NCI-H1048 (cell line): ENCODE measurements around the gene SPATA18.
"Not testable (repeated sequence)": the region's sequence is repeated elsewhere in the genome, so short reads cannot be mapped to it uniquely, and the experiment has no call there.

Experiments
- DNase-seq: peaks from one replicate; lab custom pipeline; 2025; lab: John Stamatoyannopoulos, UW

Gene SPATA18

GRCh38 chr4:52052475-52052780, 1.3 kb downstream of the SPATA18 start:
- no peak for DNase-seq

GRCh38 chr4:52054254-52054653, 3.1 kb downstream of the SPATA18 start:
- no peak for DNase-seq

- DNase-seq: no peak
These were observed 6.1 kb downstream of the SPATA18 start for GRCh38 chr4:52057196-52057595.

GRCh38 chr4:52058275-52058674, 7.2 kb downstream of the SPATA18 start:
- DNase-seq: no peak

- DNase-seq: no peak
These were observed 8.3 kb downstream of the SPATA18 start for GRCh38 chr4:52059372-52059771.

GRCh38 chr4:52069571-52069970, 18.5 kb downstream of the SPATA18 start:
- no peak for DNase-seq

GRCh38 chr4:52071791-52072546, 20.9 kb downstream of the SPATA18 start:
- DNase-seq: no peak

GRCh38 chr4:52076731-52077130, 25.6 kb downstream of the SPATA18 start:
- no peak for DNase-seq

- no peak for DNase-seq
These were observed 28.6 kb downstream of the SPATA18 start for GRCh38 chr4:52079659-52080058.

- no peak for DNase-seq
These were observed 30.1 kb downstream of the SPATA18 start for GRCh38 chr4:52081216-52081615.

- DNase-seq: not testable (repeated sequence)
These were observed 35.3 kb downstream of the SPATA18 start for GRCh38 chr4:52086425-52086824.

GRCh38 chr4:52091801-52092200, 40.7 kb downstream of the SPATA18 start:
- no peak for DNase-seq

GRCh38 chr4:52093466-52093865, 42.4 kb downstream of the SPATA18 start:
- DNase-seq: no peak

- no peak for DNase-seq
These were observed 43.5 kb downstream of the SPATA18 start for GRCh38 chr4:52094376-52095145.

GRCh38 chr4:52095374-52095773, 44.3 kb downstream of the SPATA18 start:
- DNase-seq: no peak

GRCh38 chr4:52096048-52096447, 44.9 kb downstream of the SPATA18 start:
- DNase-seq: no peak

- no peak for DNase-seq
These were observed 47.5 kb downstream of the SPATA18 start for GRCh38 chr4:52098618-52099017.

- no peak for DNase-seq
These were observed 48.9 kb downstream of the SPATA18 start for GRCh38 chr4:52099860-52100461.

GRCh38 chr4:52102587-52102986, 51.5 kb downstream of the SPATA18 start:
- no peak for DNase-seq

- no peak for DNase-seq
These were observed 52.2 kb downstream of the SPATA18 start for GRCh38 chr4:52103319-52103718.

- DNase-seq: no peak
These were observed 54.2 kb downstream of the SPATA18 start for GRCh38 chr4:52105276-52105675.

GRCh38 chr4:52106191-52106590, 55.1 kb downstream of the SPATA18 start:
- no peak for DNase-seq

GRCh38 chr4:52106660-52107059, 55.6 kb downstream of the SPATA18 start:
- no peak for DNase-seq
